ENCODE measurements around the gene IL4R. TPM values are rescaled to one million over a fixed set of nuclear protein-coding genes. Genes with fewer than 3 reads are reported as not detected.

IL4R gene
- total RNA-seq, 2 experiments from 2014 or later: 73.1 to 82.8 TPM

DNA sequence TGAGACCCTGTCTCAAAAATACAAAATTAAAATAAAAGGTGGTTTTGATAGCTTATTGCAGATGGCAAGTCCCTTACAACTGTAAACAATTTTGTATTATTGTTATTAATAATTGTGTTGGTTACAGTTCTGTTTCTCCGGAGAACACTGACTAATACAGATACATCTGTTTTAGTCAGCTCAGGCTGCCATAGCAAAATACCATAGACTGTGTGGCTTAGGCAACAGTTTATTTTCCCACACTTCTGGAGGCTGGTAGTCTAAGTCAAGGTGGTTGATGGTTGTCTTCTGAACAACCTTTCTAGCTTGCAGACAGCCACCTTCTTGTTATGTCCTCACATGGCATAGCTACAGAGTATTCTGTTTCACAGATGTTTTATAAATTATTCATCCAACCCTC lies 74.0 kb downstream of the IL4R start:
- Histone ChIP-seq H3K4me1 (ENCODE audit: insufficient read depth, low read length, poor library complexity, severe bottlenecking) (peaks cover 10% of the 10 kb centered on the region), H3K9me3 (ENCODE audit: low read length) (peaks cover 33% of the 10 kb centered on the region; the same call in 1 of the 2 replicates), H3K79me2 (ENCODE audit: insufficient read depth, low read depth, low read length) (no peaks in the 10 kb centered on the region), H3K27ac (ENCODE audit: low read depth, low read length, poor library complexity, severe bottlenecking) (no peak overlapping the region), H2AFZ (ENCODE audit: low read length) (no peak overlapping the region), H3K9me2 (ENCODE audit: insufficient read depth, low read length) (no peaks in the 10 kb centered on the region), H4K20me1 (ENCODE audit: insufficient read depth, low read length) (no peaks in the 10 kb centered on the region), H3K4me3 (ENCODE audit: low read depth, low read length, poor library complexity, severe bottlenecking) (no peak overlapping the region), H3K4me2 (ENCODE audit: low read length) (no peak overlapping the region), H3K36me3 (ENCODE audit: insufficient read depth, low read length) (no peaks in the 10 kb centered on the region)
- no TSS peak for BruUV-seq (replicated peaks)
- ChIA-PET POLR2A (interaction anchor here (1.5 to 1.7 kb wide), 2 partner anchors 10 to 13 kb away, joined by 4 to 6 read pairs; no protein-coding TSS in a partner anchor), CTCF (ENCODE audit: unreplicated experiment) (no interaction called here)
- TF ChIP-seq EZH2phosphoT487 (IDR thresholded peaks at IDR 0.05; ENCODE audit: borderline replicate concordance, low read depth, low read length): no peak
- no peak for TF ChIP-seq CTCF (conservative IDR thresholded peaks at IDR 0.05; ENCODE audit: low read length)
- no peak for DNase-seq (ENCODE audit: low spot score)
- intact Hi-C loops (cut with micrococcal nuclease; ENCODE audit: unreplicated experiment): no loop called here

- intact Hi-C loops (cut with micrococcal nuclease; ENCODE audit: unreplicated experiment): no loop called here
- Histone ChIP-seq H3K4me2 (ENCODE audit: low read length) (no peak overlapping the region), H3K9me2 (ENCODE audit: insufficient read depth, low read length) (no peaks in the 10 kb centered on the region), H3K4me1 (ENCODE audit: insufficient read depth, low read length, poor library complexity, severe bottlenecking) (peaks cover 1% of the 10 kb centered on the region), H3K36me3 (ENCODE audit: insufficient read depth, low read length) (no peaks in the 10 kb centered on the region), H3K9me3 (ENCODE audit: low read length) (peaks cover 43% of the 10 kb centered on the region; the same call in 1 of the 2 replicates), H2AFZ (ENCODE audit: low read length) (no peak overlapping the region), H3K79me2 (ENCODE audit: insufficient read depth, low read depth, low read length) (no peaks in the 10 kb centered on the region), H4K20me1 (ENCODE audit: insufficient read depth, low read length) (no peaks in the 10 kb centered on the region), H3K4me3 (ENCODE audit: low read depth, low read length, poor library complexity, severe bottlenecking) (no peak overlapping the region), H3K27ac (ENCODE audit: low read depth, low read length, poor library complexity, severe bottlenecking) (no peak overlapping the region)
- POLR2A ChIA-PET: interaction anchor here (1.3 to 1.5 kb wide), 2 partner anchors 11 to 14 kb away, joined by 3 to 6 read pairs; no protein-coding TSS in a partner anchor
- no TSS peak for BruUV-seq (replicated peaks)
- CTCF ChIA-PET (ENCODE audit: unreplicated experiment): no interaction called here
- TF ChIP-seq CTCF (conservative IDR thresholded peaks at IDR 0.05; ENCODE audit: low read length) (no peak), EZH2phosphoT487 (IDR thresholded peaks at IDR 0.05; ENCODE audit: borderline replicate concordance, low read depth, low read length) (no peak)
- no peak for DNase-seq (ENCODE audit: low spot score)
These were observed 75.6 kb downstream of the IL4R start for GRCh38 chr16:27389272-27389961.

DNA sequence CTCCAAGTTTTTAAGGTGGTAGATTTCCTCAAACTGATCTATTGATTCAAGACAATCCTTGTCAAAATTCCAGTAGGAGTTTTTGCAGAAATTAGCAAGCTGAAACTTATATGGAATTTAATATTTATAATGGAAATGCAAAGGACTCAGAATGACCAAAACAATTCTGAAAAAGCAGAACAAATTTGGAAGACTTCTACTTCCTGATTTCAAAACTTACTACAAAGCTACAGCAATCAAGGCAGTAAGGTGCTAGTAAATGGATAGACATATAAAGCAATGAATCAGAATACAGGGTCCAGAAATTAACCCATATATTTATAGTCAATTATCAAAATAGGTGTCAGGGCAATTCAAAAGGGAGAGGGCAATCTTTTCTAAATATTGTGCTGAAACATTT lies 76.4 kb downstream of the IL4R start:
- Histone ChIP-seq H3K36me3 (ENCODE audit: insufficient read depth, low read length) (no peaks in the 10 kb centered on the region), H3K79me2 (ENCODE audit: insufficient read depth, low read depth, low read length) (no peaks in the 10 kb centered on the region), H3K9me2 (ENCODE audit: insufficient read depth, low read length) (no peaks in the 10 kb centered on the region), H3K4me3 (ENCODE audit: low read depth, low read length, poor library complexity, severe bottlenecking) (no peak overlapping the region), H4K20me1 (ENCODE audit: insufficient read depth, low read length) (no peaks in the 10 kb centered on the region), H3K9me3 (ENCODE audit: low read length) (peaks cover 47% of the 10 kb centered on the region; the same call in 1 of the 2 replicates), H3K4me2 (ENCODE audit: low read length) (no peak overlapping the region), H3K4me1 (ENCODE audit: insufficient read depth, low read length, poor library complexity, severe bottlenecking) (no peaks in the 10 kb centered on the region), H3K27ac (ENCODE audit: low read depth, low read length, poor library complexity, severe bottlenecking) (no peak overlapping the region), H2AFZ (ENCODE audit: low read length) (no peak overlapping the region)
- intact Hi-C loops (cut with micrococcal nuclease; ENCODE audit: unreplicated experiment): no loop called here
- POLR2A ChIA-PET: interaction anchor here (0.8 to 1.3 kb wide), 4 partner anchors 8 to 15 kb away, joined by 3 to 6 read pairs (median 4); no protein-coding TSS in a partner anchor
- TF ChIP-seq EZH2phosphoT487 (IDR thresholded peaks at IDR 0.05; ENCODE audit: borderline replicate concordance, low read depth, low read length): no peak
- no peak for TF ChIP-seq CTCF (conservative IDR thresholded peaks at IDR 0.05; ENCODE audit: low read length)
- no peak for DNase-seq (ENCODE audit: low spot score)
- CTCF ChIA-PET (ENCODE audit: unreplicated experiment): no interaction called here
- no TSS peak for BruUV-seq (replicated peaks)

Data from OCI-LY7 (cell line).